HCT116 (cell line): Measurements from ENCODE around the gene PAPOLB. TPM values are rescaled to one million over a fixed set of nuclear protein-coding genes. Genes with fewer than 3 reads are reported as not detected.

Source experiments
- ATAC-seq: fragments of 200-7000 bp; cut with Tn5 transposase; 2 replicates; pipeline ENCODE4 v1.9.1; 2020; ENCODE audit warnings: mild to moderate bottlenecking, moderate library complexity
- BruUV-seq: library from RNA; stranded (reverse); fragments of 400-500 nt; replicated peaks from 2 replicates; lab custom pipeline; 2021; lab: Mats Ljungman, UMichigan
- CTCF ChIA-PET: fragments of 300-600 bp; sonication (Branson Sonifier 250); formaldehyde crosslinking; loops from one replicate; lab custom pipeline; 2021; ENCODE audit warnings: antibody characterized with exemption; lab: Charles Lee
- POLR2A ChIA-PET: fragments of 300-600, 350-600 bp; sonication (Branson Sonifier 250); formaldehyde crosslinking; loops from one replicate; lab custom pipeline; 2021; ENCODE audit warnings: antibody characterized with exemption; lab: Charles Lee
- RAD21 ChIA-PET, 2 experiments: fragments of 300-600 bp; sonication (Branson Sonifier 250); formaldehyde crosslinking; loops; one replicate each; lab custom pipeline; 2023; ENCODE audit warnings: low total read pairs in 2 of 2; ENCODE audit not compliant: uncharacterized antibody in 2 of 2, unreplicated experiment in 2 of 2, low non-redundant PET in 1 of 2; lab: Charles Lee
- DNase-seq: peaks from one replicate; pipeline ENCODE4 v3.0.0-alpha.2; 2010; ENCODE audit warnings: low read depth, low spot score
- H2AFZ ChIP-seq: fragments of 200-600 bp; shearing (Covaris generic), sonication (generic); 2 replicates; pipeline ENCODE4 v1.6.1; 2017; ENCODE audit warnings: low read depth, mixed run types, mixed read lengths, antibody characterized with exemption, low read length; ENCODE audit not compliant: poor library complexity, severe bottlenecking
- H3K27ac ChIP-seq: 2 replicates; pipeline ENCODE4 v1.5.1; 2012; ENCODE audit warnings: low read depth, low read length
- H3K27me3 ChIP-seq: fragments of 200-600 bp; sonication (generic); 2 replicates; pipeline ENCODE4 v1.6.1; 2016; ENCODE audit warnings: mixed run types, low read length, mixed read lengths; ENCODE audit not compliant: insufficient read depth
- H3K36me3 ChIP-seq, 2 experiments: fragments of 200-500 bp in 1 of 2; fragments of 200-600 bp in 1 of 2; sonication (Bioruptor generic) in 1 of 2; sonication (generic) in 1 of 2; 2 replicates each; pipeline versions ENCODE4 v1.5.1 to v1.6.1; 2014 to 2016; ENCODE audit warnings: low read length in 2 of 2, inconsistent platforms in 1 of 2, mixed read lengths in 1 of 2, mixed run types in 1 of 2; ENCODE audit not compliant: insufficient read depth in 2 of 2, control insufficient read depth in 1 of 2
- H3K4me1 ChIP-seq, 2 experiments: fragments of 200-600 bp in 1 of 2; sonication (generic) in 1 of 2; 2 replicates each; pipeline versions ENCODE4 v1.5.1 to v1.6.1; 2012 to 2017; ENCODE audit warnings: low read length in 2 of 2, inconsistent platforms in 1 of 2, mild to moderate bottlenecking in 1 of 2, mixed read lengths in 1 of 2, mixed run types in 1 of 2, moderate library complexity in 1 of 2; ENCODE audit not compliant: insufficient read depth in 2 of 2, control insufficient read depth in 1 of 2
- H3K4me2 ChIP-seq: fragments of 200-600 bp; sonication (generic); 2 replicates; pipeline ENCODE4 v1.6.1; 2017; ENCODE audit warnings: mixed run types, low read length, mixed read lengths
- H3K4me3 ChIP-seq, 2 experiments: fragments of 200-600 bp in 1 of 2; sonication (generic) in 1 of 2; replicated peaks in 1 of 2; 2 replicates each; pipeline ENCODE4 v1.5.1; 2011 to 2016; ENCODE audit warnings: low read length in 2 of 2, control low read depth in 1 of 2, low read depth in 1 of 2, mild to moderate bottlenecking in 1 of 2, mixed read lengths in 1 of 2, mixed run types in 1 of 2
- H3K79me2 ChIP-seq: fragments of 200-600 bp; sonication (generic); 2 replicates; pipeline ENCODE4 v1.6.1; 2017; ENCODE audit warnings: mild to moderate bottlenecking, mixed run types, low read length, moderate library complexity, mixed read lengths; ENCODE audit not compliant: insufficient read depth
- H3K9ac ChIP-seq: fragments of 200-600 bp; sonication (generic); 2 replicates; pipeline ENCODE4 v1.6.1; 2016; ENCODE audit warnings: low read length, mixed read lengths
- H3K9me2 ChIP-seq: fragments of 200-600 bp; sonication (generic), shearing (Covaris generic); 2 replicates; pipeline ENCODE4 v1.6.1; 2017; ENCODE audit warnings: mixed run types, mild to moderate bottlenecking, moderate library complexity; ENCODE audit not compliant: insufficient read depth
- H3K9me3 ChIP-seq, 2 experiments: fragments of 200-500 bp in 1 of 2; fragments of 200-600 bp in 1 of 2; sonication (Bioruptor generic) in 1 of 2; sonication (generic) in 1 of 2; 2 replicates each; pipeline ENCODE4 v1.6.1; 2014 to 2017; ENCODE audit warnings: low read length in 2 of 2, mixed read lengths in 2 of 2, inconsistent platforms in 1 of 2, low read depth in 1 of 2, mild to moderate bottlenecking in 1 of 2, mixed run types in 1 of 2, moderate library complexity in 1 of 2; ENCODE audit not compliant: control insufficient read depth in 1 of 2, insufficient read depth in 1 of 2
- H4K20me1 ChIP-seq: fragments of 200-600 bp; sonication (generic), shearing (Covaris generic); 2 replicates; pipeline ENCODE4 v1.6.1; 2017; ENCODE audit warnings: mixed run types, mild to moderate bottlenecking, moderate library complexity; ENCODE audit not compliant: insufficient read depth
- EGR1 ChIP-seq: IDR thresholded peaks from 2 replicates; pipeline ENCODE4 v1.6.1; 2012; ENCODE audit warnings: low read depth
- FOSL1 ChIP-seq: IDR thresholded peaks from 2 replicates; pipeline ENCODE4 v1.6.1; 2012; ENCODE audit warnings: low read depth
- POLR2A ChIP-seq: IDR thresholded peaks from 2 replicates; pipeline ENCODE4 v1.7.0; 2011; ENCODE audit warnings: borderline replicate concordance; ENCODE audit not compliant: insufficient read depth, insufficient read length; ENCODE audit errors: extremely low read depth
- REST ChIP-seq: IDR thresholded peaks from 2 replicates; pipeline ENCODE4 v1.6.1; 2012; ENCODE audit warnings: low read depth
- SP1 ChIP-seq: IDR thresholded peaks from 2 replicates; pipeline ENCODE4 v1.6.1; 2012; ENCODE audit warnings: low read depth
- SRF ChIP-seq: IDR thresholded peaks from 2 replicates; pipeline ENCODE4 v1.6.1; 2012; ENCODE audit warnings: low read depth
- YY1 ChIP-seq: IDR thresholded peaks from 2 replicates; pipeline ENCODE4 v1.6.1; 2011; ENCODE audit warnings: low read length, low read depth, moderate library complexity, mild to moderate bottlenecking; ENCODE audit not compliant: insufficient replicate concordance; ENCODE audit errors: extremely low read depth
- intact Hi-C: fragments of 100-400 bp; cut with micrococcal nuclease; formaldehyde crosslinking; loops from 2 replicates; pipeline ENCODE4 v1.10.0; 2022
- total RNA-seq: library from RNA; stranded (reverse); gene quantifications from one replicate; pipeline ENCODE4 v1.2.1, GENCODE V29; 2021; ENCODE audit not compliant: unreplicated experiment
- TF ChIP-seq, protein P1 (sequence below): IDR thresholded peaks from 2 replicates; pipeline ENCODE4 v1.6.1; 2011; ENCODE audit warnings: mild to moderate bottlenecking, low read length, moderate library complexity; ENCODE audit not compliant: insufficient replicate concordance; ENCODE audit errors: extremely low read depth
- TF ChIP-seq, protein P2 (sequence below): IDR thresholded peaks from 2 replicates; pipeline ENCODE4 v1.6.1; 2012

PAPOLB gene
- total RNA-seq, 1 experiment from 2014 or later: 0.20 TPM

DNA sequence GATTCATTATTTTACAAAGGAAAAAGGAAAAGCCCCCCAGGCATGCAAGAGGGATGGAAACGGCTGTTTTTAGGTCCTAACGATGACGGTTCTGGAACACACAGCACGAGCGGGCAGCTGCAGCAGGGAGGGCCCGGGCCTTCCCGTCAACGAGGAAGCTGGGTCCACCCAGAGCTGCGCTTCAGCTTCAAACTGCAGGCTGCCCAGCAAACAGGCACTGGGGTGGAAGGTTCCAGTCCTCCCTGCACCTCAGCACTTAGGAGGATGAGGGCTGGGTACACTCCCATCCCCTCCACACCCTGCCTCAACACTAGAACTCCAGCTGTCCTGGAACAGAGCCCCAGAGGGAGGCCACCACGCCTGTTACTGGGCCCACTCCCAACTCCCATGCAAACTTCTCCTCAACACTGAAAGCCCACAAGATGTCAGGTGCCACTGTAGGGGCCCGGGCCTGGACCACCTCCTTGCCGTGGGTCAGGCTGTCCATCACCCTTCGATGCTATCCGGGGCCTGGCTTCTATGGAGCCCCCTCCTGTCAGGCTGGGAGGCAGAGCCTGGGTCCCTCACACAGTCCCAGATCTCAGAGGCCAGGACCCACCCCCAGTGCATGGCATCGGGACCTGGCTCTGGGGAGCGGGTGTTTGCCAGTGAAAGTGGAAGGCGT, 33.0 kb downstream of the PAPOLB start:
- ChIA-PET POLR2A (no interaction called here), CTCF (interaction anchor here (1.1 to 2.4 kb wide), 3 partner anchors 31 to 257 kb away, joined by 3 to 14 read pairs (median 8); partner anchors contain the start of gene RADIL), RAD21 (no interaction called here)
- no TSS peak for BruUV-seq
- TF ChIP-seq, protein P1, sequence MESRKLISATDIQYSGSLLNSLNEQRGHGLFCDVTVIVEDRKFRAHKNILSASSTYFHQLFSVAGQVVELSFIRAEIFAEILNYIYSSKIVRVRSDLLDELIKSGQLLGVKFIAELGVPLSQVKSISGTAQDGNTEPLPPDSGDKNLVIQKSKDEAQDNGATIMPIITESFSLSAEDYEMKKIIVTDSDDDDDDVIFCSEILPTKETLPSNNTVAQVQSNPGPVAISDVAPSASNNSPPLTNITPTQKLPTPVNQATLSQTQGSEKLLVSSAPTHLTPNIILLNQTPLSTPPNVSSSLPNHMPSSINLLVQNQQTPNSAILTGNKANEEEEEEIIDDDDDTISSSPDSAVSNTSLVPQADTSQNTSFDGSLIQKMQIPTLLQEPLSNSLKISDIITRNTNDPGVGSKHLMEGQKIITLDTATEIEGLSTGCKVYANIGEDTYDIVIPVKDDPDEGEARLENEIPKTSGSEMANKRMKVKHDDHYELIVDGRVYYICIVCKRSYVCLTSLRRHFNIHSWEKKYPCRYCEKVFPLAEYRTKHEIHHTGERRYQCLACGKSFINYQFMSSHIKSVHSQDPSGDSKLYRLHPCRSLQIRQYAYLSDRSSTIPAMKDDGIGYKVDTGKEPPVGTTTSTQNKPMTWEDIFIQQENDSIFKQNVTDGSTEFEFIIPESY: no peak
- TF ChIP-seq SP1: no peak
- no peak for TF ChIP-seq YY1
- TF ChIP-seq, protein P2, sequence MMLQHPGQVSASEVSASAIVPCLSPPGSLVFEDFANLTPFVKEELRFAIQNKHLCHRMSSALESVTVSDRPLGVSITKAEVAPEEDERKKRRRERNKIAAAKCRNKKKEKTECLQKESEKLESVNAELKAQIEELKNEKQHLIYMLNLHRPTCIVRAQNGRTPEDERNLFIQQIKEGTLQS: no peak
- no peak for ATAC-seq
- H3K36me3 ChIP-seq: no peaks in the 10 kb centered on the region
- no peaks in the 10 kb centered on the region for H3K9me3 ChIP-seq
- no peak for DNase-seq
- no peaks in the 10 kb centered on the region for H4K20me1 ChIP-seq
- no peaks in the 10 kb centered on the region for H3K27me3 ChIP-seq
- no peaks in the 10 kb centered on the region for H3K4me1 ChIP-seq
- H3K9me2 ChIP-seq: no peaks in the 10 kb centered on the region
- intact Hi-C loops: no loop called here
- H3K4me3 ChIP-seq: no peak overlapping the region
- H3K79me2 ChIP-seq: no peaks in the 10 kb centered on the region
- H2AFZ ChIP-seq: no peak overlapping the region
- H3K4me2 ChIP-seq: no peak overlapping the region
- H3K27ac ChIP-seq: no peak overlapping the region
- no peak overlapping the region for H3K9ac ChIP-seq

GRCh38 chr7:4825081-4825480, 36.7 kb downstream of the PAPOLB start:
- no TSS peak for BruUV-seq
- CTCF ChIA-PET: no interaction called here

More at GRCh38 chr7:4825081-4825480, 36.7 kb downstream of the PAPOLB start:
- H3K9me2 ChIP-seq: no peaks in the 10 kb centered on the region
- no peaks in the 10 kb centered on the region for H3K27me3 ChIP-seq
- H3K4me1 ChIP-seq: no peaks in the 10 kb centered on the region
- H3K9ac ChIP-seq: no peak overlapping the region
- DNase-seq (no peak), ATAC-seq (no peak)
- TF ChIP-seq REST (no peak), SRF (no peak), SP1 (no peak), EGR1 (no peak), POLR2A (no peak), FOSL1 (no peak)
- no peaks in the 10 kb centered on the region for H3K36me3 ChIP-seq
- H2AFZ ChIP-seq: no peak overlapping the region
- no peaks in the 10 kb centered on the region for H3K79me2 ChIP-seq
- intact Hi-C loops: no loop called here
- RAD21 ChIA-PET: interaction anchor here in 1 of 2 experiments (0.6 kb wide), 1 partner anchor 48 kb away, joined by 5 read pairs; no protein-coding TSS in a partner anchor
- POLR2A ChIA-PET: no interaction called here
- no peak overlapping the region for H3K4me2 ChIP-seq
- H4K20me1 ChIP-seq: no peaks in the 10 kb centered on the region
- no peak overlapping the region for H3K27ac ChIP-seq
- H3K9me3 ChIP-seq: no peaks in the 10 kb centered on the region
- H3K4me3 ChIP-seq: no peak overlapping the region
